K562 (cell line): Measurements from ENCODE around the gene PABPC1L. TPM values are rescaled to one million over a fixed set of nuclear protein-coding genes. Genes with fewer than 3 reads are reported as not detected.

ENCODE experiments used
- FOXA1 ChIP-seq: fragments of 450-650 bp; IDR thresholded peaks from 2 replicates; pipeline ENCODE4 v1.6.1; 2016; ENCODE audit warnings: mild to moderate bottlenecking, borderline replicate concordance
- HNRNPLL ChIP-seq: fragments of 200-400 bp; formaldehyde crosslinking; IDR thresholded peaks from 2 replicates; pipeline ENCODE4 v1.6.1; 2017; ENCODE audit warnings: low read length, low read depth, mild to moderate bottlenecking; ENCODE audit not compliant: poor library complexity, severe bottlenecking
- KAT7 ChIP-seq: sonication (generic); formaldehyde crosslinking; IDR thresholded peaks from 2 replicates; pipeline ENCODE4 v1.8.0; 2022; ENCODE audit warnings: missing genetic modification reagents, mild to moderate bottlenecking, borderline replicate concordance
- MAFF ChIP-seq: IDR thresholded peaks from 2 replicates; pipeline ENCODE4 v1.6.1; 2012; ENCODE audit warnings: low read length, improper control_type of control experiment
- MTA3 ChIP-seq: fragments of 450-650 bp; formaldehyde crosslinking; IDR thresholded peaks from 2 replicates; pipeline ENCODE4 v1.6.1; 2017; ENCODE audit warnings: mild to moderate bottlenecking, borderline replicate concordance
- NBN ChIP-seq: fragments of 450-650 bp; IDR thresholded peaks from 2 replicates; pipeline ENCODE4 v1.6.1; 2016; ENCODE audit warnings: low read depth, mild to moderate bottlenecking
- NEUROD1 ChIP-seq: fragments of 150-350 bp; IDR thresholded peaks from 2 replicates; pipeline ENCODE4 v1.6.1; 2014; ENCODE audit warnings: borderline replicate concordance, low read length, low read depth; ENCODE audit not compliant: partially characterized antibody
- NR2C2 ChIP-seq, 2 experiments: fragments of 200-800 bp in 1 of 2; sonication (Bioruptor generic) in 1 of 2; sonication (generic) in 1 of 2; formaldehyde crosslinking in 1 of 2; IDR thresholded peaks; 2 replicates each; pipeline versions ENCODE4 v1.6.1 to v1.8.0; 2016 to 2022; ENCODE audit warnings: mild to moderate bottlenecking in 1 of 2, missing compliant biosample characterization in 1 of 2, missing genetic modification characterization in 1 of 2, missing genetic modification reagents in 1 of 2
- NRF1 ChIP-seq, 2 experiments: fragments of 450-650 bp; IDR thresholded peaks in 1 of 2; conservative IDR thresholded peaks in 1 of 2; 2 replicates each; pipeline ENCODE4 v1.6.1; 2014; ENCODE audit warnings: mild to moderate bottlenecking in 2 of 2
- PHB2 ChIP-seq: fragments of 450-650 bp; IDR thresholded peaks from 2 replicates; pipeline ENCODE4 v1.6.1; 2017; ENCODE audit warnings: low read depth
- PTTG1 ChIP-seq: fragments of 450-650 bp; IDR thresholded peaks from 2 replicates; pipeline ENCODE4 v1.6.1; 2016; ENCODE audit warnings: low read depth, mild to moderate bottlenecking, missing genetic modification characterization, missing compliant biosample characterization
- SAFB ChIP-seq: fragments of 200-400 bp; formaldehyde crosslinking; IDR thresholded peaks from 2 replicates; pipeline ENCODE4 v1.6.1; 2017; ENCODE audit warnings: low read depth, low read length, borderline replicate concordance
- SPI1 ChIP-seq: IDR thresholded peaks from 2 replicates; pipeline ENCODE4 v1.6.1; 2011; ENCODE audit warnings: low read depth, low read length, control low read depth, borderline replicate concordance
- SRF ChIP-seq, 2 experiments: fragments of 250-450, 450-650 bp in 1 of 2; sonication (Bioruptor Pico) in 1 of 2; sonication (generic) in 1 of 2; formaldehyde crosslinking; IDR thresholded peaks; 2 replicates each; pipeline versions ENCODE4 v1.5.0 to v1.5.1; 2020 to 2022; ENCODE audit warnings: mild to moderate bottlenecking in 1 of 2, missing genetic modification reagents in 1 of 2
- STAG1 ChIP-seq: sonication (generic); formaldehyde crosslinking; IDR thresholded peaks from 2 replicates; pipeline ENCODE4 v1.5.0; 2020; ENCODE audit warnings: missing genetic modification reagents, borderline replicate concordance
- ZNF175 ChIP-seq: fragments of 200-800 bp; sonication (Bioruptor generic); IDR thresholded peaks from 2 replicates; pipeline ENCODE4 v1.6.1; 2016; ENCODE audit warnings: low read depth, mild to moderate bottlenecking, missing genetic modification characterization, missing compliant biosample characterization
- ZNF197 ChIP-seq: fragments of 200-800 bp; sonication (Bioruptor generic); IDR thresholded peaks from 2 replicates; pipeline ENCODE4 v1.6.1; 2016; ENCODE audit warnings: low read depth, missing genetic modification characterization, missing compliant biosample characterization
- polyA plus RNA-seq, 8 experiments: library from polyadenylated mRNA; depleted of rRNA in 4 of 8; stranded (reverse) in 5 of 8; unstranded in 3 of 8; fragments of >200 nt; fragmentation: Nextera tagmentation in 2 of 8; fragmentation: Illumina TruSeq in 1 of 8; extraction: Ambion mirVana in 2 of 8; extraction: Trizol in 1 of 8; gene quantifications; 2 replicates each; pipeline versions ENCODE4 v1.2.1 to v1.2.3, GENCODE V29; 2011 to 2014; ENCODE audit warnings: inconsistent platforms in 1 of 8, missing spikeins in 1 of 8
- total RNA-seq, 7 experiments: library from RNA; depleted of rRNA in 6 of 7; stranded (reverse); fragments of >200 nt in 6 of 7; fragmentation: Illumina TruSeq in 2 of 7; extraction: Trizol in 2 of 7; gene quantifications; 2 replicates each; pipeline versions ENCODE4 v1.2.1 to v1.2.3, GENCODE V29; 2011 to 2021; ENCODE audit warnings: low replicate concordance in 1 of 7
- TF ChIP-seq, protein P1 (sequence below): sonication (generic); formaldehyde crosslinking; IDR thresholded peaks from 2 replicates; pipeline ENCODE4 v1.8.1; 2022; ENCODE audit warnings: missing genetic modification reagents
- TF ChIP-seq, protein P2 (sequence below): fragments of 250-450 bp; sonication (Bioruptor Pico); IDR thresholded peaks from 2 replicates; pipeline ENCODE4 v1.5.0; 2021; ENCODE audit warnings: mild to moderate bottlenecking, moderate library complexity
- TF ChIP-seq, protein P3 (sequence below): fragments of 250-450 bp; sonication (Bioruptor Pico); IDR thresholded peaks from 2 replicates; pipeline ENCODE4 v1.5.1; 2021; ENCODE audit warnings: mild to moderate bottlenecking

Gene PABPC1L
- total and polyA plus RNA-seq, 9 of the 15 experiments (the other 6 are each of a cell fraction or from before 2014, with no cell fraction given), result 6.0 to 90.3 (median 15.8) TPM

DNA sequence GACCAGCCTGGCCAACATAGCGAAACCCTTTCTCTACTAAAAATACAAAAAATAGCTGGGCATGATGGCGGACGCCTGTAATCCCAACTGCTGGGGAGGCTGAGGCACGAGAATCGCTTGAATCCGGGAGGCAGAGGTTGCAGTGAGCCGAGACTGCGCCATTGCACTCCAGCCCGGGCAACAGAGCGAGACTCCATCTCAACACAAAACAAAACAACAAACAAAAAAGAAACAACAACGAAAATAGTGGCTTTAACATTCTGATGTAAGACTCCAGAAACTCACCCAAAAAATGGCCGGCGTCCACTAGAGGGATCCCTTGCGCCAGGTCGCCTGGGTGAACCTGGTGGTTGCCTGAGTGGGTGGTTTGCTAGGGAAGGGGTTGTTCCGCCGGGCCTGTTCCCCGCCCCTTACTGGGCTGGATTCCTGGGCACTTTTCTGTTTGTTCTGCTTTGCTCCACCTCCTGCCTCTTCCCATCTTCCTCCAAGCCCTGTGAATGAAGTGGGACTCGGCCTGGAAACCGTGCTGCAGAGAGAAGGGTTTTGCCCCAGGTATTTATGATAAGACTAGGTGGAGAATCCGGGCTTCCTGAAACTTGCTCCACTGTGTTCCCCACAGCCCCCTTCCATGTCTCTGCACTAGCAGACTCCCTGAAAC lies 1.5 kb downstream of the PABPC1L start (continued):
- TF ChIP-seq NBN (peak; percentile 70), KAT7 (no peak), PTTG1 (tag) (no peak), STAG1 (CRISPR knock-in tag) (no peak), ZNF175 (CRISPR knock-in tag) (0 out of 2 replicates have a peak, but pooled peaks have one; percentile 66), FOXA1 (no peak), MAFF (no peak), NR2C2 (CRISPR knock-in tag; IDR thresholded peaks at IDR 0.05) (no peak), NR2C2 (tag; IDR thresholded peaks at IDR 0.05) (peak; percentile 44), MTA3 (peak; percentile 17; the same call in 1 of the 2 replicates), SAFB (no peak), ZNF197 (CRISPR knock-in tag) (no peak), NRF1 (conservative IDR thresholded peaks at IDR 0.05 in 1 of 2, IDR thresholded peaks at IDR 0.05 in 1 of 2) (peak; percentile 55 to 66), SRF (CRISPR knock-in tag; IDR thresholded peaks at IDR 0.05) (peak in 1 of 2 experiments; percentile 29; a peak in 1 of 4 replicates), HNRNPLL (no peak), SPI1 (no peak), NEUROD1 (no peak), PHB2 (no peak)
- TF ChIP-seq, protein P1, sequence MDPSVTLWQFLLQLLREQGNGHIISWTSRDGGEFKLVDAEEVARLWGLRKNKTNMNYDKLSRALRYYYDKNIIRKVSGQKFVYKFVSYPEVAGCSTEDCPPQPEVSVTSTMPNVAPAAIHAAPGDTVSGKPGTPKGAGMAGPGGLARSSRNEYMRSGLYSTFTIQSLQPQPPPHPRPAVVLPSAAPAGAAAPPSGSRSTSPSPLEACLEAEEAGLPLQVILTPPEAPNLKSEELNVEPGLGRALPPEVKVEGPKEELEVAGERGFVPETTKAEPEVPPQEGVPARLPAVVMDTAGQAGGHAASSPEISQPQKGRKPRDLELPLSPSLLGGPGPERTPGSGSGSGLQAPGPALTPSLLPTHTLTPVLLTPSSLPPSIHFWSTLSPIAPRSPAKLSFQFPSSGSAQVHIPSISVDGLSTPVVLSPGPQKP (CRISPR knock-in tag), result no peak
- TF ChIP-seq, protein P2, sequence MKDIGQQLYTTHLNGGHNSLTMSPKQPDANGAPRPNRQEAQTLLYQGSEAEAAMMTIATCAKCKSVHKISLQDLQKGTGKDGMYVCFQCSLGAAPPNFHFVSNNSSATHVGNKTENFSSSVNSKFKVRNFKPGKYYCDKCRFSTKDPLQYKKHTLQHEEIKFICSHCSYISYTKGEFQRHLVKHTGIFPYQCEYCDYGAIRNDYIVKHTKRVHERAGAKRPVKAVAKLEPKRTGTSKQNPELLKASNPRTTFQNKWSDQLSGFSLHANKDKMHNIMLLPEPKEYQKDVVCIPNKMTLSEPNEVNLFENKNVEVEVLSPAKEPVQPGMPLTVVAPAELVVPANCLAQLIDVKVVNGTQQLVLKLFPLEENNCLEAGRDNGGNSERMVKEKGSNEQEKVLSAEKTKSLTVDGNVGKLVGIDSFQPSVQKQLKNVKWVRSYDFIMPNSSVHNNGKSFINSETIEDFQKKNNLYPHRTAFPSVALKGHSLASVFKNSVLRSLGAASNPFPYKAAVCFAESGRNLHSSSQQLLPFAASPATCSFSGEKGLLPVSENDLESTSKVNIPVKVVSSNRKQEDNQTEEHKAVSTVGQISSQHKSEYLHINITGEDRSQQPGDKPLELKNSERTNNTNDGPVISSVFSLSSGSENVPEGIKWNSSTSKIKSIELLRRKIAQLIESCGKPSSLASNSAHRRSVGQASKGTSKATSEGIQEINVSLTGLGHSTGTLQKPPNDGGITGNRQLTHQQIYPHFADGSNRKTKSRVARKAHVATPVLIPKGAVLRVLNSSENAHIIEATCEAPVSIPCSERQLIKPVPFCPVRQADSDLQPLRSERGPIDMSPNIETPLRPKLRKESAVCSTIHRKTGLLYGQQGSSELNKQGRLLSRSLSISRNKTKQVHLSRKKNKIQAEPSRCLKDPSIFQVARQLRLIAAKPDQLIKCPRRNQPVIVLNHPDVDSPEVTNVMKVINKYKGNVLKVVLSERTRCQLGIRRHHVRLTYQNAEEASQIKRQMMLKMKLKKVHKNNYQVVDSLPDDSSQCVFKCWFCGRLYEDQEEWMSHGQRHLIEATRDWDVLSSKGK (CRISPR knock-in tag), result no peak
- TF ChIP-seq, protein P3, sequence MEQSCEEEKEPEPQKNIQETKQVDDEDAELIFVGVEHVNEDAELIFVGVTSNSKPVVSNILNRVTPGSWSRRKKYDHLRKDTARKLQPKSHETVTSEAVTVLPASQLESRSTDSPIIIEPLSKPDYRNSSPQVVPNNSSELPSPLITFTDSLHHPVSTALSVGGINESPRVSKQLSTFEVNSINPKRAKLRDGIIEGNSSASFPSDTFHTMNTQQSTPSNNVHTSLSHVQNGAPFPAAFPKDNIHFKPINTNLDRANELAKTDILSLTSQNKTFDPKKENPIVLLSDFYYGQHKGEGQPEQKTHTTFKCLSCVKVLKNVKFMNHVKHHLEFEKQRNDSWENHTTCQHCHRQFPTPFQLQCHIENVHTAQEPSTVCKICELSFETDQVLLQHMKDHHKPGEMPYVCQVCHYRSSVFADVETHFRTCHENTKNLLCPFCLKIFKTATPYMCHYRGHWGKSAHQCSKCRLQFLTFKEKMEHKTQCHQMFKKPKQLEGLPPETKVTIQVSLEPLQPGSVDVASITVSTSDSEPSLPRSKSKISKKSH (CRISPR knock-in tag), result no peak
